Common myeloid progenitor, CD34-positive (primary cell): ENCODE data around the gene CFAP410.

ENCODE experiments used
- CTCF ChIA-PET: fragments of 350-600 bp; sonication (Branson Sonifier 250); formaldehyde crosslinking; loops from one replicate; lab custom pipeline; 2021; ENCODE audit warnings: antibody characterized with exemption; lab: Charles Lee
- POLR2A ChIA-PET: fragments of 350-600 bp; sonication (Branson Sonifier 250); formaldehyde crosslinking; loops from one replicate; lab custom pipeline; 2021; ENCODE audit warnings: antibody characterized with exemption; lab: Charles Lee
- DNase-seq, 3 donors: peaks; one replicate each; pipeline versions ENCODE4 v3.0.0 to v3.0.0-alpha.2; 2013
- H3K27ac ChIP-seq, 2 experiments: 1 replicate in 1 of 2; 2 replicates in 1 of 2; pipeline ENCODE4 v1.7.0; 2013; ENCODE audit warnings: inconsistent platforms in 2 of 2, low read length in 2 of 2, mild to moderate bottlenecking in 2 of 2, low read depth in 1 of 2, moderate library complexity in 1 of 2; ENCODE audit not compliant: severe bottlenecking in 2 of 2, insufficient read depth in 1 of 2, poor library complexity in 1 of 2
- H3K27me3 ChIP-seq, 5 experiments: replicated peaks in 2 of 5; 1 replicate in 3 of 5; 2 replicates in 2 of 5; pipeline versions ENCODE4 v1.6.1 to v1.7.0; 2013; ENCODE audit warnings: low read length in 4 of 5, mild to moderate bottlenecking in 2 of 5, moderate library complexity in 2 of 5, inconsistent platforms in 1 of 5; ENCODE audit not compliant: insufficient read depth in 5 of 5, control insufficient read depth in 4 of 5
- H3K36me3 ChIP-seq, 4 experiments: 1 replicate in 2 of 4; 2 replicates in 2 of 4; pipeline versions ENCODE4 v1.6.1 to v1.7.0; 2013; ENCODE audit warnings: low read length in 3 of 4, control low read depth in 1 of 4, mild to moderate bottlenecking in 1 of 4; ENCODE audit not compliant: control insufficient read depth in 4 of 4, insufficient read depth in 4 of 4
- H3K4me1 ChIP-seq, 4 experiments: 1 replicate in 3 of 4; 2 replicates in 1 of 4; pipeline versions ENCODE4 v1.6.1 to v1.7.1; 2013; ENCODE audit warnings: low read length in 3 of 4, mild to moderate bottlenecking in 3 of 4, control low read depth in 1 of 4, inconsistent platforms in 1 of 4, moderate library complexity in 1 of 4; ENCODE audit not compliant: control insufficient read depth in 4 of 4, insufficient read depth in 4 of 4; ENCODE audit errors: control extremely low read depth in 1 of 4
- H3K4me3 ChIP-seq, 7 experiments: 1 replicate in 4 of 7; 2 replicates in 3 of 7; pipeline versions ENCODE4 v1.5.1 to v1.7.0; 2013; ENCODE audit warnings: mild to moderate bottlenecking in 7 of 7, low read length in 6 of 7, moderate library complexity in 6 of 7, inconsistent platforms in 2 of 7, low read depth in 2 of 7, control low read depth in 1 of 7; ENCODE audit not compliant: insufficient read depth in 4 of 7, control insufficient read depth in 1 of 7; ENCODE audit errors: extremely low read depth in 1 of 7
- H3K9me3 ChIP-seq, 5 experiments: 1 replicate in 4 of 5; 2 replicates in 1 of 5; pipeline versions ENCODE4 v1.6.1 to v1.7.1; 2013; ENCODE audit warnings: low read length in 4 of 5, mild to moderate bottlenecking in 2 of 5, inconsistent platforms in 1 of 5, low read depth in 1 of 5, moderate library complexity in 1 of 5; ENCODE audit not compliant: control insufficient read depth in 4 of 5, insufficient read depth in 2 of 5; ENCODE audit errors: control extremely low read depth in 1 of 5
- WGBS: methylation state at CpG from one replicate; pipeline ENCODE4 v1.1.5; 2013; ENCODE audit not compliant: insufficient coverage; 5-methylcytosine and 5-hydroxymethylcytosine counted together

Gene CFAP410

DNA sequence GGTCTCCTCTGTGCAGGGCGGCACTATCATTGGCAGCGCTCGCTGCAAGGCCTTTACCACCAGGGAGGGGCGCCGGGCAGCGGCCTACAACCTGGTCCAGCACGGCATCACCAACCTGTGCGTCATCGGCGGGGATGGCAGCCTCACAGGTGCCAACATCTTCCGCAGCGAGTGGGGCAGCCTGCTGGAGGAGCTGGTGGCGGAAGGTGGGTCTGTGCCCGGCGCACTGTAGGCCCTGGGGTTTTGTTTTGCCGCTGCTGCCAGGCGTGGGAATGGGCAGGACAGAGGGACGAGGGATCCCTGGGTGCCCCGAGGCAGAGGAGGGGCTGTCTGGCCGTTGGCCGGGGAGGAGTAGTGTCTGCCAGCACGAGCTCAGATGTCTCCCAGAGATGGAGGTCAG lies 27.1 kb downstream of the CFAP410 start:
- 98% methylated on average over 18 of the region's 22 CpGs for WGBS
- no peaks in the 10 kb centered on the region for H3K4me1 ChIP-seq

DNA sequence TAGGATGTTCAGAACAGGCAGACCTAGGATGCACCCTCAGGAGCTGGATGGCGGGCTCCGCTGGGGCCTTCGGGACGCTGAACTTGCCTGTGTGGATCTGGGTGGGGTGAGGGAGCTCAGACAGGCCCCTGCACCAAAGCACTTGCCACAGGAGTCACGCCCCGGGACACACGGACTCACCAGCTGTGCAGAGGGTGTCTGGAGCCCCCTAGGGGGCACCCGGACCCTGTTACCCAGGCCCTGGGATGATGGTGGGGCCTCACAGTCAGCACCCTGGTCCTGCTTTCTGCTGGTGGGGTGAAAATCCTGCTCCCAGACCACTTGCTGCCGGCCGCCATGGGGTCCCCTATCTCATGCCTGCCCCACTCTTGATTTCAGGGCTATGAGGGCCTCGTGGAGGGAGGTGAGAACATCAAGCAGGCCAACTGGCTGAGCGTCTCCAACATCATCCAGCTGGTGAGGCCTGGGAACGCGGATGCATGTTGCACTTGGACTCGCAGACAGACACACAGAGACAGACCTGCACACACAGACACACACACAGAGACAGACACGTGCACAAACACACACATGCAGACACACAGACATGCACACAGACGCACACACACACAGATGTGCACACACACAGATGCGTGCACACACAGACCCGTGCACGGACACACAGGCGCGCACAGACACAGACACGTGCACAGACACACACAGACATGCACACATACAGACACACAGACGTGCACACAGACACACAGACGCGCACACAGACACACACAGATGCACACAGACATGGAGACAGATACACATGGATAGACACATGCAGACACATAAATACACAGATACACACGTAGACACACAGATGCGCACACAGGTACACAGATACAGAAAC lies 28.3 kb downstream of the CFAP410 start:
- H3K27me3 ChIP-seq = no peaks in the 10 kb centered on the region
- no peaks in the 10 kb centered on the region for H3K4me1 ChIP-seq
- DNase-seq = no peak
- POLR2A ChIA-PET = no interaction called here
- WGBS = 92% methylated on average over 26 of the region's 28 CpGs
- no peak overlapping the region for H3K27ac ChIP-seq
- H3K9me3 ChIP-seq = no peaks in the 10 kb centered on the region
- CTCF ChIA-PET = interaction anchor here (0.6 to 1.1 kb wide), 2 partner anchors 8 to 37 kb away, joined by 3 read pairs; no protein-coding TSS in a partner anchor
- no peak overlapping the region for H3K4me3 ChIP-seq
- peaks cover 9 to 91% (median 69%) of the 10 kb centered on the region in 4 experiments for H3K36me3 ChIP-seq

More for the DNA sequence above, 27.1 kb downstream of the CFAP410 start:
- ChIA-PET CTCF (no interaction called here), POLR2A (no interaction called here)
- H3K9me3 ChIP-seq = no peaks in the 10 kb centered on the region
- no peak overlapping the region for H3K4me3 ChIP-seq
- DNase-seq = no peak
- no peak overlapping the region for H3K27ac ChIP-seq
- H3K36me3 ChIP-seq = peaks cover 7 to 89% (median 71%) of the 10 kb centered on the region in 4 experiments
- H3K27me3 ChIP-seq = no peaks in the 10 kb centered on the region

- POLR2A ChIA-PET = no interaction called here
- H3K36me3 ChIP-seq = peaks cover 2 to 63% (median 43%) of the 10 kb centered on the region in 4 experiments
- CTCF ChIA-PET = no interaction called here
- H3K27ac ChIP-seq = no peak overlapping the region
- H3K27me3 ChIP-seq = no peaks in the 10 kb centered on the region
- H3K4me3 ChIP-seq = no peak overlapping the region
- peaks cover 0 to 21% (median 15%) of the 10 kb centered on the region in 4 experiments for H3K4me1 ChIP-seq
- over 99% methylated on average over 10 of the region's 21 CpGs for WGBS
- DNase-seq = no peak
- H3K9me3 ChIP-seq = no peaks in the 10 kb centered on the region
Observed at GRCh38 chr21:44306936-44307704, 32.1 kb downstream of the CFAP410 start.

GRCh38 chr21:44305691-44306090 lies 33.5 kb downstream of the CFAP410 start:
- peaks cover 0 to 35% (median 29%) of the 10 kb centered on the region in 4 experiments for H3K4me1 ChIP-seq
- DNase-seq = no peak
- no peaks in the 10 kb centered on the region for H3K27me3 ChIP-seq
- H3K36me3 ChIP-seq = peaks cover 2 to 48% (median 30%) of the 10 kb centered on the region in 4 experiments
- H3K9me3 ChIP-seq = no peaks in the 10 kb centered on the region
- WGBS = 79% methylated on average over 7 of the region's 9 CpGs
- ChIA-PET POLR2A (no interaction called here), CTCF (interaction anchor here (1.2 to 1.5 kb wide), 2 partner anchors 34 to 212 kb away, joined by 4 to 5 read pairs; no protein-coding TSS in a partner anchor)
- peak overlapping the region in 1 of 2 experiments; percentile 14 for H3K27ac ChIP-seq
- H3K4me3 ChIP-seq = no peak overlapping the region

DNA sequence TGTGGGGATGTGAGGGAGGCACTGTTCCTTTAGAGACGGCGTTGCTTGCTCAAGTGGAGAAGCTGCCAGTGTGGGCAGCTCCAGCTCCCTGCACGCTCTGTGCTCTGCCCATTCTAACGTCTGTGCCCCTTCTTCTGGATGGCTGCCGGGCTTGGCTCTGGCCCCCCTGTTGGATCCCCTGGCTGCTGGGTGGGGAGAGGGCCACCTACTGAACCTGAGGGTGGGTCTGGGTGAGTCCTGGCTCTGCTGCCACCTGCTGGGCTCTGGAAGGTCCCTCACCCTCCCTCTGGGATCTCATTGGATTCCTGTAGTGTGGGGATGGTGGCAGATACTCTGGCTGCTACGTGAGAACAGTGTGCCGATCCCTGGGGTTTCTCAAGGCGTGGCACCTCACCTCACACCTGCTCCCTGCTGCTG lies 34.3 kb downstream of the CFAP410 start:
- peak; percentile 51 to 74 (median 67) for DNase-seq
- 100% methylated on average over 1 of the region's 8 CpGs for WGBS
- Histone ChIP-seq H3K27ac (peak overlapping the region in 1 of 2 experiments; percentile 14), H3K27me3 (no peaks in the 10 kb centered on the region), H3K9me3 (no peaks in the 10 kb centered on the region), H3K36me3 (peaks cover 2 to 40% (median 24%) of the 10 kb centered on the region in 4 experiments), H3K4me1 (peaks cover 0 to 37% (median 31%) of the 10 kb centered on the region in 4 experiments), H3K4me3 (no peak overlapping the region)
- ChIA-PET CTCF (interaction anchor here (0.9 to 1.5 kb wide), 5 partner anchors 10 to 211 kb away, joined by 3 to 5 read pairs (median 3); no protein-coding TSS in a partner anchor), POLR2A (no interaction called here)

DNA sequence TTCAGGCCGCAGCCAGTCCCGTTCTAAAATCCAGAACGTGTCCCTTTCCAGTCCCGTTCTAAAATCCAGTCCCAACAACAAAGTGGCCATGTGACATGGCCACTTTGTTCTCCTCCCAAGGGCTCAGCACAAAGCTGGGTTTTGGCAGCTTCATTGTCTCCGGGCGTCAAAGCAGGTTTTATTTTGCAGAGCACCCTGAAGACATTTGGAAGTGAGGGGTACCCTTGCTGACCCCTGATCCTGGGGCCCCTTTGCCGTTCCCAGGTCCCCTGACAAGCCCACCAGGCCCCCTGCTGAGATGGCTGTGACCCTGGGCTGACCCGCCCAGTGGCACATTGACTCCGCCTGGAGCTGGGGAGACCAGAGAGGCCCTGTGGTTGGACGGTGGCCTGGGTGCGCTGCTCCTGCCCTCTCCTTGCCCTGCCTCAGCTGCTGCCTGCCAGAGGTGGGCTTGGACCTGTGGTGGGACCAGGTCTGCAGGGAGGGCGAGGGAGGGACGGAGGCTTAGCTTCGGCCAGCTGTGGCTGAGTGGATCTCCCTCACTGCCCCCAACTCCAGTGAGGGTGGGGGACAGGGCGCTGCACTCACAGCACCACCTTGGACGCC lies 35.1 kb downstream of the CFAP410 start:
- no peak overlapping the region for H3K4me3 ChIP-seq
- ChIA-PET POLR2A (no interaction called here), CTCF (interaction anchor here (0.9 to 1.5 kb wide), 6 partner anchors 11 to 210 kb away, joined by 3 to 5 read pairs (median 3); no protein-coding TSS in a partner anchor)
- DNase-seq = no peak
- peaks cover 2 to 34% (median 19%) of the 10 kb centered on the region in 4 experiments for H3K36me3 ChIP-seq
- no peaks in the 10 kb centered on the region for H3K9me3 ChIP-seq
- peak overlapping the region in 1 of 2 experiments; percentile 14 for H3K27ac ChIP-seq
- no peaks in the 10 kb centered on the region for H3K27me3 ChIP-seq
- peaks cover 0 to 41% (median 37%) of the 10 kb centered on the region in 4 experiments for H3K4me1 ChIP-seq
- WGBS = 96% methylated on average over 11 of the region's 16 CpGs
